Esophagus muscularis mucosa (tissue), 4 donors: Measurements from ENCODE around the gene ODF2. TPM values are rescaled to one million over a fixed set of nuclear protein-coding genes. Genes with fewer than 3 reads are reported as not detected.

Experiments
- DNase-seq: peaks from one replicate; pipeline ENCODE4 v3.0.0-alpha.2; 2017; ENCODE audit errors: extremely low spot score
- H3K27ac ChIP-seq, 4 donors: fragments of 200-600 bp; sonication (generic); replicated peaks in 1 of 4; 1 replicate in 3 of 4; 2 replicates in 1 of 4; pipeline ENCODE4 v1.5.1; 2016 to 2019; ENCODE audit warnings: mild to moderate bottlenecking in 1 of 4
- H3K27me3 ChIP-seq, 4 donors: fragments of 200-600 bp; sonication (generic); one replicate each; pipeline versions ENCODE4 v1.5.1 to v1.6.0; 2016 to 2019
- H3K36me3 ChIP-seq, 4 donors: fragments of 200-600 bp; sonication (generic); one replicate each; pipeline ENCODE4 v1.5.1; 2016 to 2019
- H3K4me1 ChIP-seq, 4 donors: fragments of 200-600 bp; sonication (generic); one replicate each; pipeline ENCODE4 v1.5.1; 2016 to 2019
- H3K4me3 ChIP-seq, 4 donors: fragments of 200-600 bp; sonication (generic); 1 replicate in 2 of 4; 2 replicates in 2 of 4; pipeline ENCODE4 v1.5.1; 2016 to 2019; ENCODE audit warnings: mild to moderate bottlenecking in 4 of 4, moderate library complexity in 1 of 4
- H3K9me3 ChIP-seq, 4 donors: fragments of 200-600 bp; sonication (generic); 1 replicate in 3 of 4; 2 replicates in 1 of 4; pipeline ENCODE4 v1.5.1; 2016 to 2019
- CTCF ChIP-seq, 3 experiments: fragments of 200-600 bp in 2 of 3; fragments of 450-650 bp in 1 of 3; sonication (generic) in 2 of 3; IDR thresholded peaks; one replicate each; pipeline ENCODE4 v1.5.1; 2017 to 2019; ENCODE audit warnings: antibody characterized with exemption in 3 of 3, mild to moderate bottlenecking in 2 of 3, moderate library complexity in 1 of 3
- EP300 ChIP-seq: sonication (generic); formaldehyde crosslinking; IDR thresholded peaks from one replicate; pipeline ENCODE4 v1.6.1; 2017; ENCODE audit warnings: antibody characterized with exemption
- POLR2A ChIP-seq: fragments of 450-650 bp; IDR thresholded peaks from one replicate; pipeline ENCODE4 v1.6.1; 2017; ENCODE audit warnings: antibody characterized with exemption, moderate library complexity, mild to moderate bottlenecking, low read depth
- POLR2AphosphoS5 ChIP-seq, 2 donors: sonication (generic); formaldehyde crosslinking; IDR thresholded peaks; one replicate each; pipeline ENCODE4 v1.6.1; 2017; ENCODE audit warnings: antibody characterized with exemption in 2 of 2
- WGBS: methylation state at CpG from one replicate; pipeline ENCODE4 v1.1.5; 2018; 5-methylcytosine and 5-hydroxymethylcytosine counted together
- intact Hi-C: fragments of 100-400 bp; cut with DNase I; formaldehyde crosslinking; loops from one replicate; pipeline ENCODE4 v1.15.1; 2023
- total RNA-seq, 4 donors: library from RNA; depleted of rRNA; stranded (reverse); fragments of >200 nt; gene quantifications; one replicate each; pipeline versions ENCODE4 v1.1.0 to v1.2.1, GENCODE V29; 2016

The ODF2 gene
- total RNA-seq, 4 donors from 2014 or later, result 18.1 to 34.3 (median 23.0) TPM

GRCh38 chr9:128448746-128449145 is 7.1 kb upstream of the ODF2 start:
- no peak for DNase-seq
- H3K36me3 ChIP-seq, result no peaks in the 10 kb centered on the region
- intact Hi-C loops, result no loop called here
- WGBS, result 97% methylated on average over 2 of the region's 2 CpGs
- H3K27me3 ChIP-seq, result peaks cover 0 to 5% (median 0%) of the 10 kb centered on the region in 4 donors
- no peaks in the 10 kb centered on the region for H3K9me3 ChIP-seq
- TF ChIP-seq EP300, result no peak
- TF ChIP-seq CTCF (IDR thresholded peaks at IDR 0.05), result no peak
- TF ChIP-seq POLR2AphosphoS5 (IDR thresholded peaks at IDR 0.05), result no peak
- no peak for TF ChIP-seq POLR2A
- H3K4me1 ChIP-seq, result no peaks in the 10 kb centered on the region
- no peak overlapping the region for H3K27ac ChIP-seq
- no peak overlapping the region for H3K4me3 ChIP-seq

- Histone ChIP-seq H3K4me1 (peaks cover 14 to 20% (median 17%) of the 10 kb centered on the region in 4 donors), H3K27me3 (no peaks in the 10 kb centered on the region), H3K36me3 (peaks cover 3 to 10% (median 4%) of the 10 kb centered on the region in 4 donors), H3K9me3 (no peaks in the 10 kb centered on the region), H3K27ac (peak overlapping the region in 2 of 4 donors; percentile 90 to 95), H3K4me3 (peak overlapping the region in 1 of 4 donors; percentile 92)
- WGBS, result 84% methylated on average over 14 of the region's 14 CpGs
- TF ChIP-seq POLR2AphosphoS5 (IDR thresholded peaks at IDR 0.05) (no peak), EP300 (no peak), CTCF (IDR thresholded peaks at IDR 0.05) (no peak), POLR2A (no peak)
- intact Hi-C loops, result no loop called here
- DNase-seq, result no peak
Observed at GRCh38 chr9:128454991-128455390, 815 bp upstream of the ODF2 start.

- H3K4me1 ChIP-seq, result peaks cover 14 to 20% (median 17%) of the 10 kb centered on the region in 4 donors
- intact Hi-C loops, result no loop called here
- H3K36me3 ChIP-seq, result peaks cover 18 to 27% (median 19%) of the 10 kb centered on the region in 4 donors
- 0% methylated on average over 8 of the region's 48 CpGs for WGBS
- no peaks in the 10 kb centered on the region for H3K9me3 ChIP-seq
- H3K27ac ChIP-seq, result peak overlapping the region; percentile 84 to 95 (median 92)
- H3K27me3 ChIP-seq, result no peaks in the 10 kb centered on the region
- H3K4me3 ChIP-seq, result peak overlapping the region; percentile 87 to 93 (median 90)
- peak in 1 of 2 donors; percentile 8 for TF ChIP-seq POLR2AphosphoS5 (IDR thresholded peaks at IDR 0.05)
- TF ChIP-seq EP300, result no peak
- TF ChIP-seq CTCF (IDR thresholded peaks at IDR 0.05), result no peak
- TF ChIP-seq POLR2A, result no peak
- DNase-seq, result no peak
Observed at GRCh38 chr9:128456613-128457061, 831 bp downstream of the ODF2 start.

- Histone ChIP-seq H3K27ac (peak overlapping the region in 3 of 4 donors; percentile 84 to 95 (median 90)), H3K4me1 (peaks cover 14 to 20% (median 17%) of the 10 kb centered on the region in 4 donors), H3K4me3 (peak overlapping the region; percentile 87 to 93 (median 90)), H3K36me3 (peaks cover 23 to 32% (median 24%) of the 10 kb centered on the region in 4 donors), H3K27me3 (no peaks in the 10 kb centered on the region), H3K9me3 (no peaks in the 10 kb centered on the region)
- DNase-seq, result no peak
- WGBS, result 41% methylated on average over 13 of the region's 14 CpGs
- intact Hi-C loops, result no loop called here
- TF ChIP-seq CTCF (IDR thresholded peaks at IDR 0.05), result no peak
- no peak for TF ChIP-seq POLR2A
- TF ChIP-seq POLR2AphosphoS5 (IDR thresholded peaks at IDR 0.05), result no peak
- no peak for TF ChIP-seq EP300
Observed at GRCh38 chr9:128457207-128457606, 1.4 kb downstream of the ODF2 start.

GRCh38 chr9:128459011-128459410 is 3.2 kb downstream of the ODF2 start:
- WGBS, result 94% methylated on average over 2 of the region's 3 CpGs
- Histone ChIP-seq H3K27me3 (no peaks in the 10 kb centered on the region), H3K4me3 (no peak overlapping the region), H3K36me3 (peaks cover 38 to 50% (median 41%) of the 10 kb centered on the region in 4 donors), H3K4me1 (peaks cover 14 to 20% (median 17%) of the 10 kb centered on the region in 4 donors), H3K9me3 (no peaks in the 10 kb centered on the region), H3K27ac (no peak overlapping the region)
- intact Hi-C loops, result no loop called here
- TF ChIP-seq EP300 (no peak), CTCF (IDR thresholded peaks at IDR 0.05) (no peak), POLR2AphosphoS5 (IDR thresholded peaks at IDR 0.05) (no peak), POLR2A (no peak)
- DNase-seq, result no peak
